K562 (cell line): ENCODE data around the gene PRDX2. TPM values are rescaled to one million over a fixed set of nuclear protein-coding genes. Genes with fewer than 3 reads are reported as not detected.

Source experiments
- ARNT ChIP-seq, 2 experiments: fragments of 450-650 bp; IDR thresholded peaks; 2 replicates each; pipeline ENCODE4 v1.6.1; 2016; ENCODE audit warnings: mild to moderate bottlenecking in 1 of 2
- BRF2 ChIP-seq: IDR thresholded peaks from 3 replicates; pipeline ENCODE4 v1.6.1; 2011; ENCODE audit warnings: borderline replicate concordance, mild to moderate bottlenecking; ENCODE audit not compliant: insufficient read length, insufficient read depth
- CTBP1 ChIP-seq: fragments of 450-650 bp; IDR thresholded peaks from 2 replicates; pipeline ENCODE4 v1.6.1; 2016; ENCODE audit warnings: borderline replicate concordance
- ID3 ChIP-seq, 2 experiments: fragments of 250-450 bp in 1 of 2; fragments of 450-650 bp in 1 of 2; sonication (Bioruptor Pico) in 1 of 2; IDR thresholded peaks; 2 replicates each; pipeline versions ENCODE4 v1.6.1 to v1.8.0; 2016 to 2021; ENCODE audit warnings: mild to moderate bottlenecking in 2 of 2, moderate library complexity in 2 of 2, missing compliant biosample characterization in 1 of 2, missing genetic modification characterization in 1 of 2
- MXD1 ChIP-seq: fragments of 250-450 bp; sonication (Bioruptor Pico); IDR thresholded peaks from 2 replicates; pipeline ENCODE4 v1.8.0; 2021; ENCODE audit warnings: borderline replicate concordance, mild to moderate bottlenecking, moderate library complexity; ENCODE audit not compliant: poor library complexity, severe bottlenecking
- NUFIP1 ChIP-seq: fragments of 450-650 bp; IDR thresholded peaks from 2 replicates; pipeline ENCODE4 v1.6.1; 2018; ENCODE audit not compliant: partially characterized antibody
- polyA plus RNA-seq, 8 experiments: library from polyadenylated mRNA; depleted of rRNA in 4 of 8; stranded (reverse) in 5 of 8; unstranded in 3 of 8; fragments of >200 nt; fragmentation: Nextera tagmentation in 2 of 8; fragmentation: Illumina TruSeq in 1 of 8; extraction: Ambion mirVana in 2 of 8; extraction: Trizol in 1 of 8; gene quantifications; 2 replicates each; pipeline versions ENCODE4 v1.2.1 to v1.2.3, GENCODE V29; 2011 to 2014; ENCODE audit warnings: inconsistent platforms in 1 of 8, missing spikeins in 1 of 8
- total RNA-seq, 7 experiments: library from RNA; depleted of rRNA in 6 of 7; stranded (reverse); fragments of >200 nt in 6 of 7; fragmentation: Illumina TruSeq in 2 of 7; extraction: Trizol in 2 of 7; gene quantifications; 2 replicates each; pipeline versions ENCODE4 v1.2.1 to v1.2.3, GENCODE V29; 2011 to 2021; ENCODE audit warnings: low replicate concordance in 1 of 7

PRDX2 gene
- total and polyA plus RNA-seq, 9 of the 15 experiments (the other 6 are each of a cell fraction or from before 2014, with no cell fraction given): 206 to 1,183 (median 415) TPM

GRCh38 chr19:12836529-12836863 lies 34.9 kb upstream of the PRDX2 start (continued):
- TF ChIP-seq ID3 (CRISPR knock-in tag; IDR thresholded peaks at IDR 0.05) (no peak), ID3 (tag; IDR thresholded peaks at IDR 0.05) (0 out of 2 replicates have a peak, but pooled peaks have one; percentile 3), ARNT (IDR thresholded peaks at IDR 0.05) (peak in 1 of 2 experiments; percentile 43; a peak in 1 of 4 replicates), BRF2 (no peak), CTBP1 (0 out of 2 replicates have a peak, but pooled peaks have one; percentile 5), MXD1 (CRISPR knock-in tag) (no peak), NUFIP1 (no peak)
